ENCODE results near the gene ZFTA.
"Not testable (repeated sequence)": the region's sequence is repeated elsewhere in the genome, so short reads cannot be mapped to it uniquely, and the experiment has no call there.

ZFTA gene

DNA sequence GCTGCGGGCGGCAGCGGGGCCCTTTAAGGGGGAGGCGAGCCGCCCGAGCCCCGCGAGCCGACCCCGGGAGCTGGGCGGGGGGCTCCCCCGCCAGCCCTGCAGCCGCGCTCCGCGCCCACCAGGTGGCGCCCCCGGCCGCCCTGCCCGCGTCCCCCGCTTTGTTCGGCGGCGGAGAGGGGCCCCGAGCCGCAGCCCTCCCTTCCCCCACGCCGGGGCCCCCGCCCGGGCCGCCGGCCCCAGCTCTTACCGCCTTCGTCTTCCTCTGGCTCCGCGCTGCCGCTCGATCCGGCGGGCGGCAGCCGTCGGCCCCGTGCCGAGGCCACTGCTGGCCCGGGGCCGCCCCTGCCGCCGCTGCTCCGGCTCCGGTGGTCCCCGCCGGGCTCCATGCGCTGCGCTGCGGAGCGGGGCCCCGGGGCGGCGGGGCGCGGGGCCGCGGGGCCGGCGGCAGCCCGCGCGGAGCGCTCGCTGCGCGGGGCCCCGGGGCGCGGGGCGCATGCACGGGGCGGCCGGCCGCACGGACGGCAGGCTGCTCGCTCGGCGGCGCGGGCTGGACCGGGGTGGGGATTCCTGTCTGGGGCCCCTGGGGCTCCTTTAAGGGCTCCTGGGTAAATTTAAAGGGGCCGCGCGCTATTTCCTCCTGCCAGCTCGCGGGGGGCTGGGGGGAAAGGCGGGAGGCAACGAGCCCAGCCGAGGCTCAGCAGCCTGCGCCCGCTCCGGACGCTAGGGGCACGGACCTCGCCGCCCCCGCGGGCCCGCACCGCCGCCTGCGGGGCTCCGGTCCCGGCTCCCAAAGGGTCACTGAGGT is at the start of gene ZFTA:
Gene ZFTA (minus strand): TSS at position 539 of the 805 bp plus-strand sequence. CDS start 153 bp downstream, at position 386.
- peak within 1 kb of the TSS; percentile 86 for H3K27ac ChIP-seq (ENCODE audit: low read depth, low read length)
- peaks cover 6% of the 10 kb centered on the region; the same call in 1 of the 2 replicates for H3K36me3 ChIP-seq (ENCODE audit: control insufficient read depth, insufficient read depth, low read length)
- H3K9me3 ChIP-seq (ENCODE audit: control insufficient read depth, insufficient read depth, low read depth, low read length): no peaks in the 10 kb centered on the region
- H3K27me3 ChIP-seq (ENCODE audit: control insufficient read depth, insufficient read depth, low read length): peaks cover 23% of the 10 kb centered on the region
- H3K4me3 ChIP-seq (ENCODE audit: low read depth, low read length): peak within 1 kb of the TSS; percentile 80
- H3K4me1 ChIP-seq (ENCODE audit: control insufficient read depth, insufficient read depth, low read length): peaks cover 41% of the 10 kb centered on the region
- peak within 1 kb of the TSS; percentile 76 for H3K9ac ChIP-seq (ENCODE audit: low read length)

- H3K36me3 ChIP-seq (ENCODE audit: control insufficient read depth, insufficient read depth, low read length): peaks cover 72% of the 10 kb centered on the region
- H3K4me1 ChIP-seq (ENCODE audit: control insufficient read depth, insufficient read depth, low read length): peaks cover 12% of the 10 kb centered on the region; the same call in 1 of the 2 replicates
Measured at GRCh38 chr11:63817758-63818498, 49.4 kb upstream of the ZFTA start.

GRCh38 chr11:63816732-63817131 is 48.2 kb upstream of the ZFTA start:
- Histone ChIP-seq H3K36me3 (ENCODE audit: control insufficient read depth, insufficient read depth, low read length) (peaks cover 61% of the 10 kb centered on the region), H3K9me3 (ENCODE audit: control insufficient read depth, insufficient read depth, low read depth, low read length) (no peaks in the 10 kb centered on the region)

More at GRCh38 chr11:63817758-63818498, 49.4 kb upstream of the ZFTA start:
- Histone ChIP-seq H3K9ac (ENCODE audit: low read length) (no peak overlapping the region), H3K27me3 (ENCODE audit: control insufficient read depth, insufficient read depth, low read length) (no peaks in the 10 kb centered on the region), H3K9me3 (ENCODE audit: control insufficient read depth, insufficient read depth, low read depth, low read length) (no peaks in the 10 kb centered on the region), H3K4me3 (ENCODE audit: low read depth, low read length) (no peak overlapping the region), H3K27ac (ENCODE audit: low read depth, low read length) (no peak overlapping the region)

DNA sequence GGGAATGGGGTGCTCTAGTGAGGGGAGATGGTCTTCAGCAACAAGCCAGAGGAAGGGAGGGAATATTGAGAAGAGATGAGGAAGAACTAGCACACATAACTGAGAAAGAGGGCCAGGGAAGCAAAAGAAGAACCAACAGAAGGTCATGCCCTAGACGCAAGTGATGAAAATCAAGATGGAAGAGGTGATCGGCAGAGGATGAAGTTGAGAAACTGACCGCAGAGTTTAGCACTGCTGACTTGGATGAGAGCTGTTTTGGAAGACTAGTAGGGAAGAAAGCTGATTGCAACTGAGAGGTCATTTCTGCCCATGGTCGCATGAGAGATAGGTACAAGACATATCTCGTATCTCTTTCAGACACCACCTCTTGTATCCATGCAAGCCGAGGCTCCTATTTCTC is 47.6 kb upstream of the ZFTA start:
- Histone ChIP-seq H3K9me3 (ENCODE audit: control insufficient read depth, insufficient read depth, low read depth, low read length) (no peaks in the 10 kb centered on the region), H3K9ac (ENCODE audit: low read length) (no peak overlapping the region), H3K27me3 (ENCODE audit: control insufficient read depth, insufficient read depth, low read length) (peaks cover 5% of the 10 kb centered on the region; the same call in 1 of the 2 replicates), H3K4me1 (ENCODE audit: control insufficient read depth, insufficient read depth, low read length) (peaks cover 24% of the 10 kb centered on the region), H3K27ac (ENCODE audit: low read depth, low read length) (no peak overlapping the region), H3K4me3 (ENCODE audit: low read depth, low read length) (no peak overlapping the region), H3K36me3 (ENCODE audit: control insufficient read depth, insufficient read depth, low read length) (peaks cover 55% of the 10 kb centered on the region)

More at GRCh38 chr11:63816732-63817131, 48.2 kb upstream of the ZFTA start:
- Histone ChIP-seq H3K27me3 (ENCODE audit: control insufficient read depth, insufficient read depth, low read length) (peaks cover 5% of the 10 kb centered on the region; the same call in 1 of the 2 replicates), H3K9ac (ENCODE audit: low read length) (no peak overlapping the region), H3K27ac (ENCODE audit: low read depth, low read length) (no peak overlapping the region), H3K4me1 (ENCODE audit: control insufficient read depth, insufficient read depth, low read length) (peaks cover 18% of the 10 kb centered on the region), H3K4me3 (ENCODE audit: low read depth, low read length) (no peak overlapping the region)

DNA sequence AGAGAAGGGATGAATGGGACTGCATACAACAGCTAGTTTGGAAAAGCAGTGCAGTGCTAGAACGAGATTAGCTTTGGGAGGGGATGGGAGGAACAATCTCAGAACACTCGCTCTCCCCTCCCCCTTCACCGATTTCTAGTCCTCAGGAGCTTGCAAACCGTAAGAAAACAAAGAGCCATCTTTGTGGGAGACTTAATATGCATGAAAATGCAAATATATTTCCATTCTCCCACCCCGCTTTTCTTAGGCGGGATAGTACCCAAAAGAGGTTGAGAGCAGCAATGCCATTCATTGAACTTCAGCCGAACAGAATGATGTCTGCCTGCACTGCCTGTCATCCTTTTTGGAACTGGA is 45.8 kb upstream of the ZFTA start:
- Histone ChIP-seq H3K9ac (ENCODE audit: low read length) (peak overlapping the region; percentile 99), H3K27ac (ENCODE audit: low read depth, low read length) (peak overlapping the region; percentile 97; the same call in 1 of the 2 replicates), H3K4me1 (ENCODE audit: control insufficient read depth, insufficient read depth, low read length) (peaks cover 26% of the 10 kb centered on the region), H3K9me3 (ENCODE audit: control insufficient read depth, insufficient read depth, low read depth, low read length) (no peaks in the 10 kb centered on the region), H3K36me3 (ENCODE audit: control insufficient read depth, insufficient read depth, low read length) (peaks cover 41% of the 10 kb centered on the region), H3K4me3 (ENCODE audit: low read depth, low read length) (peak overlapping the region; percentile 99), H3K27me3 (ENCODE audit: control insufficient read depth, insufficient read depth, low read length) (peaks cover 5% of the 10 kb centered on the region; the same call in 1 of the 2 replicates)

- Histone ChIP-seq H3K4me3 (ENCODE audit: low read depth, low read length) (peak overlapping the region; percentile 99), H3K27me3 (ENCODE audit: control insufficient read depth, insufficient read depth, low read length) (peaks cover 5% of the 10 kb centered on the region; the same call in 1 of the 2 replicates), H3K36me3 (ENCODE audit: control insufficient read depth, insufficient read depth, low read length) (peaks cover 35% of the 10 kb centered on the region), H3K9ac (ENCODE audit: low read length) (peak overlapping the region; percentile 99), H3K4me1 (ENCODE audit: control insufficient read depth, insufficient read depth, low read length) (peaks cover 26% of the 10 kb centered on the region), H3K9me3 (ENCODE audit: control insufficient read depth, insufficient read depth, low read depth, low read length) (no peaks in the 10 kb centered on the region), H3K27ac (ENCODE audit: low read depth, low read length) (peak overlapping the region; percentile 97)
Measured at GRCh38 chr11:63813563-63814382, 45.2 kb upstream of the ZFTA start.

GRCh38 chr11:63813035-63813562 is 44.5 kb upstream of the ZFTA start, which contains the start of gene SPINDOC:
Gene SPINDOC, plus strand, starts transcription at chr11:63813456. Its CDS starts 231 bp downstream, at chr11:63813687.
- H3K4me1 ChIP-seq (ENCODE audit: control insufficient read depth, insufficient read depth, low read length): peaks cover 26% of the 10 kb centered on the region
- peaks cover 5% of the 10 kb centered on the region; the same call in 1 of the 2 replicates for H3K27me3 ChIP-seq (ENCODE audit: control insufficient read depth, insufficient read depth, low read length)
- peak within 1 kb of the TSS; percentile 97 for H3K27ac ChIP-seq (ENCODE audit: low read depth, low read length)
- peak within 1 kb of the TSS; percentile 99 for H3K9ac ChIP-seq (ENCODE audit: low read length)
- peak within 1 kb of the TSS; percentile 99 for H3K4me3 ChIP-seq (ENCODE audit: low read depth, low read length)
- H3K9me3 ChIP-seq (ENCODE audit: control insufficient read depth, insufficient read depth, low read depth, low read length): no peaks in the 10 kb centered on the region
- peaks cover 28% of the 10 kb centered on the region for H3K36me3 ChIP-seq (ENCODE audit: control insufficient read depth, insufficient read depth, low read length)

DNA sequence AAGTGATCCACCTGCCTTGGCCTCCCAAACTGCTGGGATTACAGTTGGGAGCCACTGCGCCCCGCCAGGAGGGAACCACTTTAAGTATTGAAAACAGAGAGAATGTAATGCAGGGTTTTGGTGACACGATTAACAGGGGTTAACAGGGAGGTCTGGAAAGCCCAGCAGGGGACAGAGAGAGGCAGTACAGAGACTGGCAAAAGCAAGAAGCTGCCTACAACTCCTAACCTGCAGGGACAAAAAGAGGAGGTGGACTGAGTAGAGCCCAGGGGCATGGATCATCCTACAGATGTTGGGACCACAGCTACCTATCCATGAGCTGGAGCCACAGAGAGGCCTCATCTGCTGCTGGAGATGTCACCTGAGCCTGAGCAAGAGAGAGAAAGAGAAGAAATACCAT is 42.9 kb upstream of the ZFTA start:
- peaks cover 14% of the 10 kb centered on the region for H3K36me3 ChIP-seq (ENCODE audit: control insufficient read depth, insufficient read depth, low read length)
- peaks cover 5% of the 10 kb centered on the region; the same call in 1 of the 2 replicates for H3K27me3 ChIP-seq (ENCODE audit: control insufficient read depth, insufficient read depth, low read length)
- H3K4me1 ChIP-seq (ENCODE audit: control insufficient read depth, insufficient read depth, low read length): peaks cover 26% of the 10 kb centered on the region
- H3K4me3 ChIP-seq (ENCODE audit: low read depth, low read length): peak overlapping the region; percentile 8; the same call in 1 of the 2 replicates
- no peak overlapping the region for H3K27ac ChIP-seq (ENCODE audit: low read depth, low read length)
- H3K9me3 ChIP-seq (ENCODE audit: control insufficient read depth, insufficient read depth, low read depth, low read length): no peaks in the 10 kb centered on the region
- no peak overlapping the region for H3K9ac ChIP-seq (ENCODE audit: low read length)

- not testable (repeated sequence) for H3K36me3 ChIP-seq (ENCODE audit: control insufficient read depth, insufficient read depth, low read length); H3K27me3 ChIP-seq (ENCODE audit: control insufficient read depth, insufficient read depth, low read length); H3K4me3 ChIP-seq (ENCODE audit: low read depth, low read length); H3K9ac ChIP-seq (ENCODE audit: low read length); H3K27ac ChIP-seq (ENCODE audit: low read depth, low read length); H3K9me3 ChIP-seq (ENCODE audit: control insufficient read depth, insufficient read depth, low read depth, low read length)
- peaks cover 25% of the 10 kb centered on the region for H3K4me1 ChIP-seq (ENCODE audit: control insufficient read depth, insufficient read depth, low read length)
Measured at GRCh38 chr11:63810383-63810782, 41.8 kb upstream of the ZFTA start.

- no peaks in the 10 kb centered on the region for H3K9me3 ChIP-seq (ENCODE audit: control insufficient read depth, insufficient read depth, low read depth, low read length)
- no peaks in the 10 kb centered on the region for H3K36me3 ChIP-seq (ENCODE audit: control insufficient read depth, insufficient read depth, low read length)
- peaks cover 6% of the 10 kb centered on the region; the same call in 1 of the 2 replicates for H3K4me1 ChIP-seq (ENCODE audit: control insufficient read depth, insufficient read depth, low read length)
- H3K27ac ChIP-seq (ENCODE audit: low read depth, low read length): no peak overlapping the region
- H3K27me3 ChIP-seq (ENCODE audit: control insufficient read depth, insufficient read depth, low read length): no peaks in the 10 kb centered on the region
- H3K4me3 ChIP-seq (ENCODE audit: low read depth, low read length): no peak overlapping the region
- H3K9ac ChIP-seq (ENCODE audit: low read length): no peak overlapping the region
Measured at GRCh38 chr11:63805844-63806415, 37.4 kb upstream of the ZFTA start.

Data from HUES6 (cell line).